A673 (cell line): Measurements from ENCODE around the gene MAZ. TPM values are rescaled to one million over a fixed set of nuclear protein-coding genes. Genes with fewer than 3 reads are reported as not detected.

Source experiments
- BruUV-seq: library from RNA; stranded (reverse); fragments of 400-500 nt; replicated peaks from 2 replicates; lab custom pipeline; 2021; lab: Mats Ljungman, UMichigan
- CTCF ChIA-PET: fragments of 300-600 bp; sonication (Branson Sonifier 250); formaldehyde crosslinking; loops from one replicate; lab custom pipeline; 2022; ENCODE audit warnings: antibody characterized with exemption; lab: Charles Lee
- POLR2A ChIA-PET: fragments of 300-600 bp; sonication (Branson Sonifier 250); formaldehyde crosslinking; loops from one replicate; lab custom pipeline; 2022; ENCODE audit warnings: antibody characterized with exemption; ENCODE audit not compliant: low non-redundant PET; lab: Charles Lee
- DNase-seq: peaks from one replicate; pipeline ENCODE4 v3.0.0-alpha.2; 2015; ENCODE audit warnings: low spot score
- H3K27ac ChIP-seq: fragments of 200-600 bp; sonication (generic); 2 replicates; pipeline ENCODE4 v1.5.1; 2016; ENCODE audit warnings: mixed run types, low read depth, mild to moderate bottlenecking, mixed read lengths, antibody characterized with exemption, low read length; ENCODE audit not compliant: poor library complexity, severe bottlenecking
- H3K27me3 ChIP-seq: fragments of 200-600 bp; sonication (generic); replicated peaks from 2 replicates; pipeline ENCODE4 v1.6.1; 2017; ENCODE audit warnings: mixed run types, low read depth, mild to moderate bottlenecking, mixed read lengths, antibody characterized with exemption, low read length; ENCODE audit not compliant: insufficient read depth, poor library complexity
- H3K36me3 ChIP-seq: fragments of 200-600 bp; sonication (generic); 2 replicates; pipeline ENCODE4 v1.6.1; 2016; ENCODE audit warnings: mixed run types, mild to moderate bottlenecking, mixed read lengths, antibody characterized with exemption, low read length; ENCODE audit not compliant: insufficient read depth, poor library complexity, severe bottlenecking
- H3K4me1 ChIP-seq: fragments of 200-600 bp; sonication (generic); 2 replicates; pipeline ENCODE4 v1.6.1; 2017; ENCODE audit warnings: mixed run types, mild to moderate bottlenecking, mixed read lengths, antibody characterized with exemption, low read length; ENCODE audit not compliant: insufficient read depth, poor library complexity, severe bottlenecking
- H3K4me3 ChIP-seq: fragments of 200-600 bp; sonication (generic); 2 replicates; pipeline ENCODE4 v1.5.1; 2016; ENCODE audit warnings: low read depth, mixed run types, mild to moderate bottlenecking, mixed read lengths, low read length; ENCODE audit not compliant: poor library complexity, severe bottlenecking
- H3K9me3 ChIP-seq: fragments of 200-600 bp; sonication (generic); 2 replicates; pipeline ENCODE4 v1.6.1; 2016; ENCODE audit warnings: mixed run types, low read depth, mild to moderate bottlenecking, mixed read lengths, antibody characterized with exemption, low read length; ENCODE audit not compliant: poor library complexity, severe bottlenecking
- EZH2 ChIP-seq: fragments of 200-600 bp; sonication (generic); IDR thresholded peaks from 2 replicates; pipeline ENCODE4 v1.6.1; 2017; ENCODE audit warnings: borderline replicate concordance, low read depth, mild to moderate bottlenecking, mixed read lengths, antibody characterized with exemption, low read length; ENCODE audit not compliant: poor library complexity, severe bottlenecking
- intact Hi-C: fragments of 100-400 bp; cut with micrococcal nuclease; formaldehyde crosslinking; loops from one replicate; pipeline ENCODE4 v1.10.0; 2022; ENCODE audit not compliant: unreplicated experiment
- total RNA-seq: library from RNA; stranded (reverse); gene quantifications from 2 replicates; pipeline ENCODE4 v1.2.3, GENCODE V29; 2021
- TF ChIP-seq, protein P1 (sequence below): fragments of 300-800, 200-600 bp; sonication (generic); conservative IDR thresholded peaks from 2 replicates; pipeline ENCODE4 v1.5.1; 2017; ENCODE audit warnings: low read depth, mild to moderate bottlenecking, antibody characterized with exemption, low read length, moderate library complexity, mixed read lengths

Gene MAZ
- total RNA-seq, 1 experiment from 2014 or later: 516 TPM

DNA sequence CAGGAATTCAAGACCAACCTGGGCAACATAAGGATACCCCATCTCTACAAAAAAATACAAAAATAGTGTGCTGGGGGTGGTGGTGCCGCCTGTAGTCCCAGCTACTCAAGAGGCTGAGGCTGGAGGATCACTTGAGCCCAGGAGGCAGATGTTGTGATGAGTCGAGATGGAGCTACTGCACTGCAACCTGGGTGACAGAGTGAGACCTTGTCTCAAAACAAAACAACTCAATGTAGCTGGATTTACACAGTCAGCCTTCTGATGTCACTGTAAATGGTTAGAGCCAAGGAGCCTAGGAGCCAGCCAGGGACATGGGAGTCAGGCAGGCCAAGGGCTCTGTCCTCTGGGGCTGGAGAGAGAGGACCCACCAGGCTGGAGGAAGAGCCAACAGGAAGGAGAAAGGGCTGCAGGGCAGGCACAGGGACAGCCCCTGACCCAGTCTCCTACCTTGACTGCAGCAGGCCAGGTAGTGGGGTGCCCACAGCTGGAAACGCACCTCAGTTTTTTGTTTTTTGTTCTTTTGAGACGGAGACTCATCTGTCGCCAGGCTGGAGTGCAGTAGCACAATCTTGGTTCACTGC lies 48.3 kb downstream of the MAZ start:
- intact Hi-C loops: no loop called here
- H3K27me3 ChIP-seq: no peaks in the 10 kb centered on the region
- H3K4me3 ChIP-seq: no peak overlapping the region
- H3K27ac ChIP-seq: no peak overlapping the region
- H3K4me1 ChIP-seq: peaks cover 4% of the 10 kb centered on the region
- ChIA-PET CTCF (no interaction called here), POLR2A (no interaction called here)
- no TSS peak for BruUV-seq
- H3K36me3 ChIP-seq: peaks cover 9% of the 10 kb centered on the region
- H3K9me3 ChIP-seq: no peaks in the 10 kb centered on the region
- TF ChIP-seq EZH2: no peak
- TF ChIP-seq, protein P1, sequence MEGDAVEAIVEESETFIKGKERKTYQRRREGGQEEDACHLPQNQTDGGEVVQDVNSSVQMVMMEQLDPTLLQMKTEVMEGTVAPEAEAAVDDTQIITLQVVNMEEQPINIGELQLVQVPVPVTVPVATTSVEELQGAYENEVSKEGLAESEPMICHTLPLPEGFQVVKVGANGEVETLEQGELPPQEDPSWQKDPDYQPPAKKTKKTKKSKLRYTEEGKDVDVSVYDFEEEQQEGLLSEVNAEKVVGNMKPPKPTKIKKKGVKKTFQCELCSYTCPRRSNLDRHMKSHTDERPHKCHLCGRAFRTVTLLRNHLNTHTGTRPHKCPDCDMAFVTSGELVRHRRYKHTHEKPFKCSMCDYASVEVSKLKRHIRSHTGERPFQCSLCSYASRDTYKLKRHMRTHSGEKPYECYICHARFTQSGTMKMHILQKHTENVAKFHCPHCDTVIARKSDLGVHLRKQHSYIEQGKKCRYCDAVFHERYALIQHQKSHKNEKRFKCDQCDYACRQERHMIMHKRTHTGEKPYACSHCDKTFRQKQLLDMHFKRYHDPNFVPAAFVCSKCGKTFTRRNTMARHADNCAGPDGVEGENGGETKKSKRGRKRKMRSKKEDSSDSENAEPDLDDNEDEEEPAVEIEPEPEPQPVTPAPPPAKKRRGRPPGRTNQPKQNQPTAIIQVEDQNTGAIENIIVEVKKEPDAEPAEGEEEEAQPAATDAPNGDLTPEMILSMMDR: no peak
- no peak for DNase-seq

DNA sequence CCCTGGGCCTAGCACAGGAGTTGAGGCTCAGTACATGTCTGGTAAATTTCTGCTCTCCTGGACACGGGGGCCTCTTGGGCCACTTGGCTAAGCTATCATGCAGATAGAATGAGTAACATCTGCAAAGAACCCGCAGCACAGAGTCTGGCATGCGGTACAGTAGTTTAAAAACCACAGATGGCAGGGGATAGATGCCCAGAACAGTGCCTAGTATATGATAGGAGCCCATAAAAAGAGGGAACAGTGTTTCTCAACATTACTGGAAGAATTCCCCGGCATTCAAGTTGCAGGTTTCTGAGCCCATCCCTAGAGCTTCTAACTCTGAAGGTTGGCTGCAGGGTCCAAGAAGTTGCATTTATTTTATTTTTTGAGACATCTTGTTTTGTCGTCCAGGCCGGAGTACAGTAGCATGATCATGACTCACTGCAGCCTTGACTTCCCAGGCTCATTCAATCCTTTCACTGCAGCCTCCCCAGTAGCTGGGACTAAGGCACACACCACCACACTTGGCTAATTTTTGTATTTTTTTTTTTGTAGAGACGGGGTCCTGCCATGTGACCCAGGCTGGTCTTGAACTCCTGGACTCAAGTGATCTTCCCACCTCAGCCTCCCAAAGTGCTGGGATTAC lies 50.9 kb downstream of the MAZ start:
- Histone ChIP-seq H3K9me3 (no peaks in the 10 kb centered on the region), H3K4me1 (peaks cover 4% of the 10 kb centered on the region), H3K4me3 (no peak overlapping the region), H3K27ac (no peak overlapping the region), H3K36me3 (peaks cover 12% of the 10 kb centered on the region), H3K27me3 (no peaks in the 10 kb centered on the region)
- intact Hi-C loops: no loop called here
- DNase-seq: no peak
- ChIA-PET POLR2A (no interaction called here), CTCF (interaction anchor here (0.6 kb wide), 1 partner anchor 154 kb away, joined by 7 read pairs; no protein-coding TSS in a partner anchor)
- no TSS peak for BruUV-seq
- no peak for TF ChIP-seq EZH2
- TF ChIP-seq, protein P1: no peak

DNA sequence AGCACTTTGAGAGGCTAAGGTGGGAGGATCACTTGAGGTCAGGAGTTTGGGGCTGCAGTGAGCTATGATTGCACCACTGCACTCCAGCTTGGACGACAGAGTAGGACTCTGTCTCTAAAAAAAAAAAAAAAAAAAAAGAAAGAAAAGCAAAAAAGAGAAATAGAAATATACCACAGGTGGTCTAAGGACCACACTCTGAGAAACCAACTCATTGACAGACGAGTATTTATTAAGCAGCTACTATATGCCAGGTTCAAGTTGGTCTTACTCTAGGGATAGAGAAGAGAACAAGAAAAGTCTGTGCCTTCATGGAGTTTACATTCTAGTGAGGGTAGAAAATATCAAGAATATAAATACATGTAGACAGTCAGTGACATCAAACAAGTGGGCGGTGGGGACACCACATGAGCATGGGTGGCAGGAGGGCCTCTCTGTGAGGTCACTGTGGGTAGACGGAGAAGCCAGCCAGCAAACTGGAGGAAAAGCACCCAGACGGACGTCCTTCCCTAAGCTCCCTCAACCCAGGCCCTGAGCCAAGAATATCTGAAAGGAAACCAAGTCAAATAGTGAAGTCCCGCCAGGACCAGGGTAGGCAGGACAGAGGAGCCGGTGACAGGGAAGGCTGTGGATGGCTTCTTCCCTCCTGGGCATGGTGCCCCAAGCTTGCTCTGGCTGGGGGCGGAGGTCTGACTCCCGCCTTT lies 52.0 kb downstream of the MAZ start:
- no peak overlapping the region for H3K4me3 ChIP-seq
- no peaks in the 10 kb centered on the region for H3K4me1 ChIP-seq
- H3K36me3 ChIP-seq: peaks cover 12% of the 10 kb centered on the region
- no peak for TF ChIP-seq EZH2
- TF ChIP-seq, protein P1: no peak
- no peaks in the 10 kb centered on the region for H3K9me3 ChIP-seq
- no peak for DNase-seq
- H3K27me3 ChIP-seq: no peaks in the 10 kb centered on the region
- H3K27ac ChIP-seq: no peak overlapping the region
- no TSS peak for BruUV-seq
- ChIA-PET POLR2A (no interaction called here), CTCF (no interaction called here)
- intact Hi-C loops: no loop called here
